Skin epidermis (tissue), 12 donors: Measurements from ENCODE around the gene REPS2.
A peak's percentile ranks its signal among the peaks of the same experiment; 100 is the strongest.

Source experiments
- H3K27ac ChIP-seq, 21 experiments: fragments of 200-600 bp; sonication (generic) in 11 of 21; one replicate each; pipeline ENCODE4 v1.5.0; 2020; ENCODE audit warnings: mild to moderate bottlenecking in 3 of 21, inconsistent platforms in 2 of 21, moderate library complexity in 2 of 21
- H3K4me3 ChIP-seq, 7 experiments: fragments of 200-600 bp; sonication (generic) in 2 of 7; one replicate each; pipeline ENCODE4 v1.5.0; 2020; ENCODE audit warnings: inconsistent platforms in 2 of 7, mild to moderate bottlenecking in 2 of 7, moderate library complexity in 1 of 7

REPS2 gene

DNA sequence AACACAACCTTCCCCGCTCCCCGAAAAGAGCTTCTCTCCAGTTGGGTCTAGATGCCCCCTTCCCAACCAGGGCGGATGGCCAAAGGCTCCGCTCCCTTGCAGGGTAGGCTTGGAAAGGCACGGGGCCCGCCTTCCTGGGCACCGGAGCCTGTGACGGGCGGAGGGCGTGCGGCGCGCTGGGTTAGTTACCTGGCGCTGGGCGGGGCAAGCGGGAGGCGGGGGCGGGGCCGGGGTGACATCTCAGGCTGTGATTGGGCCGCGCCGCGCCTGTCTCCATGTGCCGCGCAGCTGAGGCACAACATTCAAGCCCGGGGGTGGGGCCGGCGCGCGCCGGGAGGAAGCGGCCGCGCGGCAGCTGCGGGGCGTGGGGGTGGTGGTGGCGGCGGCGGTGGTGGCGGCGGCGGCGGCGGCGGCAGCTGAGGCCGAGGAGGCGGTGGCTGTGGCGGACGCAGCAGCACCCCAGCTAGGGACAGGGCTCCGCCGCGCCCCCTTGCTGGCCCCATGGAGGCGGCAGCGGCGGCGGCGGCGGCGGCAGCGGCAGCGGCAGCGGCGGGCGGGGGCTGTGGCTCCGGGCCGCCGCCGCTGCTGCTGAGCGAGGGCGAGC lies at the start of gene REPS2:
REPS2 (plus strand) TSS at position 298 of the 604 bp plus-strand sequence; CDS start at position 502, 204 bp downstream.
- Histone ChIP-seq H3K27ac (peak within 1 kb of the TSS in 2 of 21 experiments; percentile 33 to 52), H3K4me3 (peak within 1 kb of the TSS; percentile 35 to 61 (median 48))

DNA sequence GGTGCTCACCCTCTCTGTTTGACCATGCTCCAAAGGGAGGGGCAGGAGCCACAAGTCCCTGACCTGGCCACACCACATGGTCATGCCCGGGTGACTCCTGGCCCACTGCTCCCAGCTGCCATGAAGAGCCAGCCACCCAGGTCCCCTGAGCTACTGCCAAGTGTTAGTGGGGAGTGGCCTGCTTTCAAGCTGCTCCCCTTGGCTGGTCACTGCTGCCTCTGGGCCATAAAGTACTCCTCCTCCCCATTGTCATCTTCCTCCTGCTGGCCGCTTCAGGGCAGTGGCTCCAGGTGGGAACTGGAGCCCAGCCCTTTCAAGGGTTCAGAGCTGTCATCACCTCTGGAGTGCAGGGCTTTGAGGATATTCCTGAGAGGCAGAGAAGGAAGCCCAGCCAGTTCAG lies 49.0 kb upstream of the REPS2 start:
- Histone ChIP-seq H3K27ac (no peak overlapping the region), H3K4me3 (no peak overlapping the region)

DNA sequence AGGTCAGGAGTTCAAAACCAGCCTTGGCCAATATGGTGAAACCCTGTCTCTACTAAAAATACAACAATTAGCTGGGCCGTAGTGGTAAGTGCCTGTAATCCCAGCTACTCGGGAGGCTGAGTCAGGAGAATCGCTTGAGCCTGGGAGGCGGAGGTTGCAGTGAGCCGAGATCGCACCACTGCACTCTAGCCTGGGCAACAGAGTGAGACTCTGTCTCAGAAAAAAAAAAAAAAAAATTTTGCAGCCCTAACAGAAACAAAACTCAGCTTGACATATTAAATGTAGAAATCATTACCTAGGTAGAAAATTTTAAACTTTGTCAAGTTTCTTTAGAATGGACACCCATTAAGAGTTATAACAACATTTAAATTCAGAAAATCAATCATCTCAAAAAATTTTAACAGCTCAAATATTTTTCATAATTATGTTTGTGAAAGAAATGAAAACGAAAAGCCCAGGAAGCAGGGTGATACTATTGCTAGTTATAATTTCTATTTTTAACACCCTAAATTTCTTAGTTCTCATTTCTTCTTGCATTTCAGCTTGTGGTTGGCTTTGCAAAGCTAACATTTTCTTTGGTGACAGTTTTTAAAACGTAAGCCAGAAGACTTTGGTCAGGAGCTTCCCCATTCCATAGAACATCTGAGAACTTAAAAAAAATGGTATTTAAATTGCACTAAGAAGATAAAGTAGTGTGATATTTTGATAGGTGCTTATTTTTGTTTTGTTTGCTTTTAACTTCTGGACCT lies 43.0 kb upstream of the REPS2 start:
- H3K27ac ChIP-seq, result no peak overlapping the region
- H3K4me3 ChIP-seq, result no peak overlapping the region

DNA sequence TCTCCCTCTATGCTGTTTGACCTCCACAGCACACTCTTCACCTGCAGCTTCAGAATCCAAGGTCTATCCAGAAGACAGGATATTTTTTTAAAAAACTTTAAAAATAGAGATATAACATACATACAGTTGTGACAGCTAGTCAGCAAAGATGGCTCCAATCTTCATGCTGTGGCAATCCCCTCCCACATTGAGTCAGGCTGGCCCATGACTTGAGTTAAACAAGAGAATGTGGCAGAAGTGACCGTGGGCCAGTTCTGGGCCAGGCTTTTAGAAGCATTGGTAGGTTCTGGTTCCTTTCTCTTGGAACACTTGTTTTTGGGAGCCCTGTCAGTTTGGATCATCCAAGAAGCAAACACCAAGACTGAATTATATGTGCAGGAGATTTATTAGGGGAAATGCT lies 36.1 kb upstream of the REPS2 start:
- Histone ChIP-seq H3K4me3 (no peak overlapping the region), H3K27ac (no peak overlapping the region)

DNA sequence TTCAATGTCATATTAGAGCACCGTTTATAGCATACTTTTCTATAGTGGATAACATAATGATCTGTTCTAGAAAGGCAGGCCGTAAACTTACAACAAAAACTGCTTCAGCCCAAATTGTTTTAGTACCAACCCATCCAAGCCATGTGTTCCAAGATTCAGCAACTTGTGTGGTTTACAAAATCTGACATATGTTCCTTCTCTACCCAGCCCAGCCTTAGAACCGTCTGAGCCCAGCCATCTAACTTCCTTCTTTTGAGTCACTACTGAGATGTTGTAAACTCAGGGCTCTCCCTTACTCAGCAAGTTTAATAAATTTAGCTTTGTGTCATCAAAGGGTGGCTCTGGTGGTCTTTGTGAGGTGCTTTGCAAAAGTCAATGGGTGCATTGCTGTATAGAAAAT lies 32.4 kb upstream of the REPS2 start:
- Histone ChIP-seq H3K27ac (no peak overlapping the region), H3K4me3 (no peak overlapping the region)

DNA sequence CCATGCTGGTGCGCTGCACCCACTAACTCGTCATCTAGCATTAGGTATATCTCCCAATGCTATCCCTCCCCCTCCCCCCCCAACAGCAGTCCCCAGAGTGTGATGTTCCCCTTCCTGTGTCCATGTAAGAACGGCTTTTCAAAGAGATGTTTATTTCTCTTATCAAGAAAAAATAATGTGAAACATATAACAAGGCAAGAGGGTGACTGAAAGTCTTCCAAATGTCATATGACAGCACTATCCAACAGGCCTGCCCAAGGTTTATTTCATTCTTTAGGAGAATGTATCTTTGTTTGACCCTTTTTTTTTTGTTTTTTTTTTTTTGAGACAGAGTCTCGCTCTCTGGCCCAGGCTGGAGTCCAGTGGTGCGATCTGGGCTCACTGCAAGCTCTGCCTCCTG lies 29.9 kb upstream of the REPS2 start:
- Histone ChIP-seq H3K27ac (no peak overlapping the region), H3K4me3 (no peak overlapping the region)

DNA sequence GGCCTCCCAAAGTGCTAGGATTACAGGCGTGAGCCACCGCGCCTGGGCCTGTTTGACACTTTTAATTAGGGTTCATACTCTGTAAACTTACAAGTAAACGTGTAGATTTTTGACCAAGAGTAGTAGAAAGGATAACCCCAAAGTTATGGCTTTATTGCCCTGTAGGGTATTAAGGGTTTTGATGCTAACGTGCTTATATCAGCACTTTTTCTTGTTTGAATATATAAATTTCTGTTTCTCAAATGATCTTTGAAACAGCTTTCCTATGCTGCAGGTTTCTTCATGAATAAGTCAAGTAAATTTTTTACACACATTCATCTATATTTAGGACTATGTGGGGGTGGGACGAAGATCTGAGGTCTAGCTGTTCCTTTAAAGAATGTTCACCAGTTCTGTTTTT lies 29.3 kb upstream of the REPS2 start:
- H3K27ac ChIP-seq, result no peak overlapping the region
- H3K4me3 ChIP-seq, result no peak overlapping the region

DNA sequence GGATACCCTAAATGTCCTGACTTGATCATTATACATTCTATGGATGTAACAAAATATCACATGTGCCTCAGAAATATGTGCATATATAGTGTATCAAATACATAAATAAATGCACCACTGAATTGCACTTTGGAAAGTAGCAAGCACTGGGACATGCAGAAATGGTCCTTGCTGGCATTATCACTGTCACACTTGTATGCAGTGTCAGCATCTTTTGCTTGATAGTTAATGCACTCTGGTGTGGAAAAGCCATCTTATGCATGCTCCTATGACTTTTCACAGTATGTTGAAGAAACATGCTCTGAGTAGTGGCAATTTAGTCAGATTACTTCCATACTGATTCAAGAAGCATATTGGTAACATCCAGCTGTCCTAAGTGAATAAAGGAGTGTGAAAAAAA lies 27.5 kb upstream of the REPS2 start:
- no peak overlapping the region for H3K27ac ChIP-seq
- no peak overlapping the region for H3K4me3 ChIP-seq

DNA sequence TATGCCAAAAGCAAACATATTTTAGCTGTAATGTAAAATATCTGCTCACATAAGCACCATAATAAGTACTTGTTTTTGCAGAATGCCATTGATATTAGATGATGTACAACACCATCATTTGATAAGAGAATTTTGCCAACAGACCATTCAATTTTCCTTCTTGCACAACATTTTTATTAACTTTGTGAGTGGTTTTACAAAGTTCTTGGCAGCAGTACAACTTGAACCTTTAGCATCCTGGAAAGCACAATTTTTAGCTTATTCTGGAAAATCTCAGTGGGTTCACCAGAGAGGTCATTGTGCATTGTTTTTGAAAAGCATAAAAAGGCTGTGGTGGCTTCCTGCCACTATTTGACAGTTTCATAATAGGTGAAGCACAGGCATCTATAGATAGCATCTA lies 26.4 kb upstream of the REPS2 start:
- no peak overlapping the region for H3K27ac ChIP-seq
- no peak overlapping the region for H3K4me3 ChIP-seq

DNA sequence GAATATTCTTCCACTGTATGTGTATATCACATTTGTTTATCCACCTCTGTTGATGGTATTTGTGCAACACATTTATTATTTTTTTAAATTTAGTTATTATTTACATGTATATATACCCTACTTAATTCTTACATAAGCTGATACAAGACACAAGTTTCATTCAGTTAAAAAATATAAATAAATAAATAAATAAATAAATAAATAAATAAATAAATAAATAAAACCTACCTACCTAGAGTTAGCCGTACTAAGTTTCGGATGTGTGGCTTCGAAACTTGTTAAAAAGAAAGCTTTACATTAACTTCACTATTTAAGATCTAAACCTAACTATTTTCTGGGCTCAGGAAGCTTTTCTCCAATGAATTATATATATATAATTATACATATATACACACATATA lies 23.3 kb upstream of the REPS2 start:
- Histone ChIP-seq H3K27ac (no peak overlapping the region), H3K4me3 (no peak overlapping the region)

DNA sequence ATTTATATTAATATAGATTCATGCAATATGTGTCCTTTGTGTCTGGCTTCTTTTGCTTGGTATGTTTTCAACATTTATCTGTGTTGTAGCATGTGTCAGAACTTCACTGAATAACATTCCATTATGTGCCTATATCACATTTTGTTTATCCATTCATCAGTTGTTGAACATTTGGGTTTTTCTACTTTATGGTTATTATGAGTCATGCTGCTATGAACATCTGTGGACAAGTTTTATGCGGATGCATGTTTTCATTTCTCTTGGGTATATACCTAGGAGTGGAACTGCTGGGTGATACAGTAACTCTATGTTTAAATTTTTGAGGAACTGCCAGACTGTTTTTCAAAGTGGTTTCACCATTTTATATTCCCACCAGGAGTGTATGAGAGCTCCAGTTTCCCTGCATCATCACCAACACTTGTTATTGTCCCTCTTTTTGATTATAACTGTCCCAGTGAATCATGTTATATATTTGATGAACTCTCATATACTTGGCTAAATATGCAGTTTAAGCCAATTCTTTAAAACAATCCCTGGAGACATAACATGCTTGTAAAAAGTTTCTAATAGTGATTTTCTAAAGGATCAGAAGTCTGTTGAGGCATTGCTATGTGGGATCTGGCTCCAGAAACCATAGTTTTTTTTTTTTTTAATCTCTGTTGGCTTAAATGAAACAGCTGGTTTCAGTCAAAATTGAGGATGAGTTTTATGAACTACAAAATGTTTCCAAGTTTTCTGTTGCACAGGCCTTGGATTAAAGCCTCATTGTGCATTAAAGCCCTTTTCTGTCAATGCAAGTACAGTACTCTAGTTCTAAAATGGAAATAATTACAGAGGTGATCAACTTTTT lies 21.6 kb upstream of the REPS2 start:
- Histone ChIP-seq H3K27ac (no peak overlapping the region), H3K4me3 (no peak overlapping the region)

DNA sequence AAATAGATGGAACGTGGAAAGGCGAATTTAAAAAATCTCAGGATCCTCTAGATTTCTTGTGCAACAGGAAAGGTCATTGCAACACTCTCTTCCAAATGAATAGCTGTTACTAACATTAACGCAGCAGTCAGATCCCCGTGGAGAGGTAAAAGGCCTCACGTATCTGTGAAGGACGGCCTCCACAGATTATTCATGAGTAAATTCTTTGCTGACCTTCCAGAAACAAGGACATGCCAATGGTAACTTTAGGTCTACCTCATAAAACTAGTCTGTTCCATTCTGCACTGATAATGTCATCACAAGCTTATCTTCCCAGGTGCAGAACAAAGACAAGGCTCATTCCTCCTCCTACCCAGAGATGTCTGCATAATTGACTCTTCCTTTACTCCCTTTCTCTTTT lies 16.1 kb upstream of the REPS2 start:
- H3K27ac ChIP-seq, result no peak overlapping the region
- no peak overlapping the region for H3K4me3 ChIP-seq

DNA sequence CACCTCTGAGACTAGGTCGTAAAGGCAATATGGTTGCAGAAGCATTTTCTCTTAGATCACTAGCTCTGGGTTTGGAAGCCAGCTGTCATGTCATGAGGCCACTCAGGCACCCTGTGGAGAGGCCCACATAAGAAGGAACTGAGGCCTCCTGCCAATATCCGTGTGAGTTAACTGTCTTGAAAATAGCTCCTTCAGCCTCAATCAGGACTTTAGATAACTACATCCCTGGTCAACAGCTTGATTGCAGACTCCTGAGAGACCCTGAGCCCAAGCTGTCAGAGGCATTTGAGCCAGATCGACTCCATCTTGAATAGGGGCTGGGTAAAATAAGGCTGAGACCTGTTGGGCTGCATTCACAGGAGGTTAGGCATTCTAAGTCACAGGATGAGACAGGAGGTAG lies 15.1 kb upstream of the REPS2 start:
- Histone ChIP-seq H3K4me3 (no peak overlapping the region), H3K27ac (no peak overlapping the region)

DNA sequence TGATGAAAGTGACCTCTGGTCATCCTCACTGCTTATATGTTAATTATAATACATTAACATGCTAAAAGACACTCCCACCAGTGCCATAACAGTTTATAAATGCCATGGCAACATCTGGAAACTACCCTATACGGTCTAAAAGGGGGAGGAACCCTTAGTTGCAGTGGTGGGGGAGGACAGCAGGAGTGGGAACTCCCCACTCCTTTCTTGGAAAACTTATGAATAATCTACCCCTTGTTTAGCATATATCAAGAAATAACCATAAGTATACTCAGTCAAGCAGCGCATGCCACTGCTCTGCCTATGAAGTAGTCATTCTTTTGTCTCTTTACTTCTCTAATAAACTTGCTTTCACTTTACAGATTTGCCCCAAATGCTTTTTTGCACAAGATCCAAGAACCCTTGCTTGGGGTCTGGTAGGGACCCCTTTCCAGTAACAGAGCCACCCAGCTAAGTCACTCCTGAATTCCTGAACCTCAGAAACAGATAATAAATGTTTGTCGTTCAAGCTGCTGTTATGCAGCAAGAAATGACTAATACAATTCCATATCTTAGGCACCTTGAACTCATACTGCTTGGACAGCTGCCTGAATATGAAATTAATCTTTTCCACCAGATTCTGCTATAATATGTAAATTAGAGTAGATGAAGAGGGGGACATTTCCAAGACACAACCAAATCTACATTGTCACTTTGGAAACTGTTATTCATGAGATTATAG lies 14.4 kb upstream of the REPS2 start:
- H3K27ac ChIP-seq, result no peak overlapping the region

DNA sequence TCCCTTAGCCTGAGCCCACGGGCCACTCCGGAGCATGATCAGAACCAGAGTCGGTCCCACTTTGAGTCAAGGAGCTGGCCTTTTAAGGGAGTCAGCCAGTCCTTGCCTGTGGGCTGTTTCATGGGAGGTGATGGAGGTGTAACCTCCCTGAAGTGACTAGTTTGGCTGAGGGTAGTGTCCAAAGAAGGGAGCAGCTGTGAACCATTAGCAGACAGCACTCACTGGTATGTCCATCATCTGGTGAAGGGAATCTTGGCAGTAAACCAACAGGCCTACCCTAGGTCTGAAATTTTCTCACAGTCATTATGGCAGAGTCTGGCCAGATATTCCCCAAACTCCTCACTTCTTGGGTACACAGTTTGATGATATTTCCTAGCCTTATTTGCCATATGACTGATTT lies 12.3 kb upstream of the REPS2 start:
- Histone ChIP-seq H3K27ac (no peak overlapping the region), H3K4me3 (no peak overlapping the region)

More for the DNA sequence above, 14.4 kb upstream of the REPS2 start:
- H3K4me3 ChIP-seq, result no peak overlapping the region

DNA sequence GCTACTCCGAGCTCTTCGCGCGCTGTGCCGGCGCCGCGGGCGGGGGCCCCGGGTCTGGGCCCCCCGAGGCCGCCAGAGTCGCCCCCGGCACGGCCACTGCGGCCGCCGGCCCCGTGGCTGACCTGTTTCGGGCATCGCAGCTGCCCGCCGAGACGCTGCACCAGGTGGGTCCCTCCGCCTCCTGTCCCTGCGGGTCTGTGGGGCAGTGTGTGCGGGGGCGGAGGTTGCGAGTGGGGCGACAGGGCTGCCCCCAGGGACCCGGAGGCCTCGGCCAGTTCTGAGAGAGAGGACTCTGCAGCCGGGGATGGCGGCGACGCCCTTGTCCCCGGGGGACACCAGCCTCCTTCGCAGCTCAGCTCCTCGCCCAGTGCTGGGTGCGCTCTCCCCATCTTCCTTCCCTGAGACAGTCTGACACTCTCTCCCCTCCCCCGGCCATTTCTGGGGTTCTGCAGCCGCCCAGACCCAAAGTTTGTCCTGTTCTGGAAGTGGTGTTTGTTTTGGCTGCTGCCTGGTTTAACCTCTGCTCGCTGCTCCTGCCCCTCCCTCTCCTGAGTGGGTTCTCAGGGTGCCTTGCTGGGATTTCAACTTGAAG lies 609 bp downstream of the REPS2 start:
- Histone ChIP-seq H3K4me3 (peak overlapping the region; percentile 35 to 61 (median 48)), H3K27ac (peak overlapping the region in 2 of 21 experiments; percentile 33 to 52)

DNA sequence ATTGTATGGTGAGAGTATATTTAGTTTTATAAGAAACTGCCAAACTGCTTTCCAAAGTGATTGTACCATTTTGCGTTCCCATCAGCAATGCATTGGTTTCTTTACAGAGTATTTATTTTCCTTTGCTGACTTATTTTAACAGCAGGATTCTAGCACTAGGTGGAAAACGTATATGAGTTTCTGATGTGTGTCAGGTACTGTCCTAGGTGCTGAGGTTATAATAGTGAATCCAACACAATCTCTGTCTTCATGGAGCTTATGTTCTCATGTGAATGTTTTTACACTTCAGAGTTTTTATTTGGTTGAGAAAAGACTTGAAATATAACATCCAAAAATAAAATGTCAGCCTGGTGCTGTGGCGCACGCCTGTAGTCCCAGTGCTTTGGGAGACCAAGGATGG lies 4.0 kb downstream of the REPS2 start:
- Histone ChIP-seq H3K27ac (no peak overlapping the region), H3K4me3 (no peak overlapping the region)

DNA sequence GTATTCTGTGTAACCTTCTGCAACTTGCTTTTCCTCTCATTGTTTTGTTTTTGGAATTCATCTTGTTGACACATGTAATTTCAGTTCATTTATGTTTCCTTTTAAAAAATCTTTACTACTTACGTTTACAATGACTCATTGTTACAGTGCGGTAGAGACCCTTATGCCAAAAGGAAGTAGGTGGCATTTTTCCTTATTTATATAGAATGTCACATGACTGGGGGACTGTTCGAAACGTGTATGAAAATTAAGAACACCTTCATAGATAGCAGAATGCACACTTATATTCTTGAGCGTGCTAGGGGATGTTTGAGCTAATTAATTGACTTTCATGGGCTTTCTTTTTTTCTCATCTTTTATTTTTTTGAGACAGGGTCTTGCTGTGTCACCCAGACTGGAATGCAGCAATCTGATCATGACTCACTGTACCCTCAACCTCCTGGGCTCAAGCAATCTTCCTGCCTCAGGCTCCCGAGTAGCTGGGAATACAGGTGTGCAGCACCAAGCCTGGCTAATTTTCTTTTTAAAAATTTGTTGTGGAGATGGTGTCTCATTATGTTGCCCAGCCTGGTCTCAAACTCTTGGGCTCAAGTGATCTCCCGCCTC lies 7.3 kb downstream of the REPS2 start:
- no peak overlapping the region for H3K4me3 ChIP-seq
- H3K27ac ChIP-seq, result no peak overlapping the region

DNA sequence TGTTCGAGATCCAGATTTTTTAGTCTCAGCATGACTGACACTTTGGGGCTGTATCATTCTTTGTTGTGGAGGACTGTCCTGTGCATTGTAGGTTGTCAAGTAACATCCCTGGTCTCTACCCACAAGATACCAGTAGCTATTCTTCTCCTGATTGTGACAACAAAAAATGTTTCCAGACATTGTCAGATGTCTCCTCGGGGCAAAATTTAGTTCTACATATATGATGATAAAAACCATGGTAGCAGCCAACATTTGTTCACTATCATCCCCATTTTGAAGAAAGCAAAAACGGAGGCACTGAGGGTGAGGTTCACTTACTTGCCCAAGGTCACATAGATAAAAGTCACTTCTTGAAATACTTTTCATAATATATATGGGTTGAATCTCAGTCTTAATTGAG lies 11.3 kb downstream of the REPS2 start:
- Histone ChIP-seq H3K4me3 (no peak overlapping the region), H3K27ac (no peak overlapping the region)
